ENCODE measurements around the gene FST. TPM values are rescaled to one million over a fixed set of nuclear protein-coding genes. Genes with fewer than 3 reads are reported as not detected.

The FST gene
- total and polyA plus RNA-seq, 2 of the 13 experiments (the other 11 are each of a cell fraction or from before 2014, with no cell fraction given), result 38.6 to 136 TPM

- TF ChIP-seq ZBTB49 (CRISPR knock-in tag; IDR thresholded peaks at IDR 0.05; ENCODE audit: borderline replicate concordance) (no peak), ZNF607 (CRISPR knock-in tag; IDR thresholded peaks at IDR 0.05; ENCODE audit: borderline replicate concordance) (peak; percentile 87; the same call in 1 of the 2 replicates), ZBTB37 (CRISPR knock-in tag; IDR thresholded peaks at IDR 0.05) (peak; percentile 99), PATZ1 (CRISPR knock-in tag; IDR thresholded peaks at IDR 0.05) (peak; percentile 93), SP5 (CRISPR knock-in tag; IDR thresholded peaks at IDR 0.05; ENCODE audit: borderline replicate concordance, low read depth) (peak; percentile 82), GABPA (IDR thresholded peaks at IDR 0.05; ENCODE audit: low read depth, low read length) (no peak), GABPA (CRISPR knock-in tag; IDR thresholded peaks at IDR 0.05; ENCODE audit: low read depth) (peak; percentile 62; the same call in 1 of the 2 replicates), PRDM15 (CRISPR knock-in tag; IDR thresholded peaks at IDR 0.05) (no peak), TCF7 (IDR thresholded peaks at IDR 0.05; ENCODE audit: low read depth) (peak; percentile 96), ZNF782 (CRISPR knock-in tag; IDR thresholded peaks at IDR 0.05; ENCODE audit: borderline replicate concordance) (peak; percentile 36; the same call in 1 of the 2 replicates), NR3C1 (CRISPR knock-in tag; IDR thresholded peaks at IDR 0.05) (no peak), IRF9 (CRISPR knock-in tag; IDR thresholded peaks at IDR 0.05; ENCODE audit: borderline replicate concordance) (peak; percentile 56; the same call in 1 of the 2 replicates), ZBTB26 (CRISPR knock-in tag; IDR thresholded peaks at IDR 0.05; ENCODE audit: borderline replicate concordance) (peak; percentile 86; the same call in 1 of the 2 replicates), ZNF567 (CRISPR knock-in tag; IDR thresholded peaks at IDR 0.05; ENCODE audit: borderline replicate concordance) (peak; percentile 97)
Observed at GRCh38 chr5:53476531-53477480, 3.6 kb upstream of the FST start (continued).

All from HepG2 (cell line).